ENCODE data around the gene UBE2G2.
"Not testable (repeated sequence)": the region's sequence is repeated elsewhere in the genome, so short reads cannot be mapped to it uniquely, and the experiment has no call there.

UBE2G2 gene

DNA sequence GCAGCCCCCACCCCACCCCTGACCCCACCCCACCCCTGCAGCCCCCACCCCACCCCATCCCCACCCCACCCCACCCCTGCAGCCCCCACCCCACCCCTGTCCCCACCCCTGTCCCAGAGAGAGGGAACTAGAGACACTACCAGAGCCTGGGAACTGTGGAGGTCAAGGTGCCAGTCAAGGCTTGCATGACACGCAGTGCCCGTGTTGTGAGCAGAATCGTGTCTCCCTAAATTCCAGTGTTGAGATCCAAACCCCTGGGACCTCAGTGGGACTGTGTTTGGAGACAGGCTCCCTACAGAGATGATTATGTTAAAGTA is 34.7 kb upstream of the UBE2G2 start:
- no peak overlapping the region for H3K9ac ChIP-seq (ENCODE audit: low read depth in 1 of 2, low read length in 2 of 2)
- no peak overlapping the region for H3K4me3 ChIP-seq (ENCODE audit: low read length in 2 of 2)
- no peaks in the 10 kb centered on the region for H3K36me3 ChIP-seq (ENCODE audit: control insufficient read depth in 2 of 2, insufficient read depth in 2 of 2, low read length in 2 of 2)
- peaks cover 5 to 11% of the 10 kb centered on the region in 2 donors for H3K4me1 ChIP-seq (ENCODE audit: control insufficient read depth in 2 of 2, insufficient read depth in 2 of 2, low read length in 2 of 2)
- H3K9me3 ChIP-seq (ENCODE audit: control insufficient read depth in 2 of 2, low read length in 2 of 2), result no peaks in the 10 kb centered on the region
- H3K27ac ChIP-seq (ENCODE audit: low read depth in 2 of 2, low read length in 2 of 2), result no peak overlapping the region
- no peaks in the 10 kb centered on the region for H3K27me3 ChIP-seq (ENCODE audit: control insufficient read depth in 2 of 2, insufficient read depth in 2 of 2, low read length in 2 of 2)

- Histone ChIP-seq H3K9me3 (ENCODE audit: control insufficient read depth in 2 of 2, low read length in 2 of 2) (no peaks in the 10 kb centered on the region), H3K36me3 (ENCODE audit: control insufficient read depth in 2 of 2, insufficient read depth in 2 of 2, low read length in 2 of 2) (no peaks in the 10 kb centered on the region), H3K4me3 (ENCODE audit: low read length in 2 of 2) (no peak overlapping the region), H3K27ac (ENCODE audit: low read depth in 2 of 2, low read length in 2 of 2) (no peak overlapping the region), H3K27me3 (ENCODE audit: control insufficient read depth in 2 of 2, insufficient read depth in 2 of 2, low read length in 2 of 2) (no peaks in the 10 kb centered on the region), H3K9ac (ENCODE audit: low read depth in 1 of 2, low read length in 2 of 2) (no peak overlapping the region), H3K4me1 (ENCODE audit: control insufficient read depth in 2 of 2, insufficient read depth in 2 of 2, low read length in 2 of 2) (peaks cover 5 to 11% of the 10 kb centered on the region in 2 donors)
Observed at GRCh38 chr21:44835647-44835973, 34.0 kb upstream of the UBE2G2 start.

- Histone ChIP-seq H3K27ac (ENCODE audit: low read depth in 2 of 2, low read length in 2 of 2) (no peak overlapping the region), H3K9me3 (ENCODE audit: control insufficient read depth in 2 of 2, low read length in 2 of 2) (no peaks in the 10 kb centered on the region), H3K27me3 (ENCODE audit: control insufficient read depth in 2 of 2, insufficient read depth in 2 of 2, low read length in 2 of 2) (no peaks in the 10 kb centered on the region), H3K4me1 (ENCODE audit: control insufficient read depth in 2 of 2, insufficient read depth in 2 of 2, low read length in 2 of 2) (peaks cover 5 to 11% of the 10 kb centered on the region in 2 donors), H3K9ac (ENCODE audit: low read depth in 1 of 2, low read length in 2 of 2) (no peak overlapping the region), H3K36me3 (ENCODE audit: control insufficient read depth in 2 of 2, insufficient read depth in 2 of 2, low read length in 2 of 2) (no peaks in the 10 kb centered on the region), H3K4me3 (ENCODE audit: low read length in 2 of 2) (peak overlapping the region in 1 of 2 donors; percentile 7)
Observed at GRCh38 chr21:44834951-44835646, 33.5 kb upstream of the UBE2G2 start.

DNA sequence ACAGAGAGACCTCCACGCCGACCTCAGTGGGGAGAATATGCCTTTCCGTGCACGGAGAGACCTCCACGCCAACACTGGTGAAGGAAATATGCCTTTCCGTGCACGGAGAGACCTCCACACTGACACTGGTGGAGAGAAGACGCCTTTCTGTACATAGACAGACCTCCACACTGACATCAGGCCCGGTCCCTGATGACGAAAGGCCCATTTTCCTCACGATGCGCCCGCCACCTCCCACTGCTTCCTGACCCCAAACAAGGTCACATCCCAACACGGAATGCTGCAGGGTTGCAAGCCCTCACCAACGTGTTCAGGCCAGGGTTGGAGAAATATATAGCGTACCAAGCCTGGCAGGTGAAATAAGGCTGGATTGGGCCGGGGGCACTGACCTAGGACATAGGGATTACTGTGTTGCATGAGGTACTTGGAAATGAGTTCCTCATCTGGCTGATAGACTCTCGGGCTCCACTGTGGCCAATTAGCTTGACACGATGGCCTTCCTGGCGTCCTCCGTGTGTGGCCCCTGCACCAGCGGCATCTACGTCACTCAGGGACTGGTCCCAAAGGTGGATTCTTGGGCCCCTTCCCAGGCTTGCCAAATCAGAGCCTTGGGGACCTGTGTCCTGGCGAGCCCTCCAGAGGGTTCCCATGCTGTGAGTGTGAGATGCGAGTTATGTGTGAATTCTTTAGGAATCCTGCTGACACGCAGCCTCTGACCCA is 32.8 kb upstream of the UBE2G2 start:
- Histone ChIP-seq H3K4me1 (ENCODE audit: control insufficient read depth in 2 of 2, insufficient read depth in 2 of 2, low read length in 2 of 2) (peaks cover 5 to 11% of the 10 kb centered on the region in 2 donors), H3K27me3 (ENCODE audit: control insufficient read depth in 2 of 2, insufficient read depth in 2 of 2, low read length in 2 of 2) (no peaks in the 10 kb centered on the region), H3K9ac (ENCODE audit: low read depth in 1 of 2, low read length in 2 of 2) (no peak overlapping the region), H3K4me3 (ENCODE audit: low read length in 2 of 2) (no peak overlapping the region), H3K36me3 (ENCODE audit: control insufficient read depth in 2 of 2, insufficient read depth in 2 of 2, low read length in 2 of 2) (no peaks in the 10 kb centered on the region), H3K9me3 (ENCODE audit: control insufficient read depth in 2 of 2, low read length in 2 of 2) (no peaks in the 10 kb centered on the region), H3K27ac (ENCODE audit: low read depth in 2 of 2, low read length in 2 of 2) (no peak overlapping the region)

GRCh38 chr21:44833663-44834062 is 32.0 kb upstream of the UBE2G2 start:
- Histone ChIP-seq H3K27me3 (ENCODE audit: control insufficient read depth in 2 of 2, insufficient read depth in 2 of 2, low read length in 2 of 2) (no peaks in the 10 kb centered on the region), H3K27ac (ENCODE audit: low read depth in 2 of 2, low read length in 2 of 2) (no peak overlapping the region), H3K9ac (ENCODE audit: low read depth in 1 of 2, low read length in 2 of 2) (no peak overlapping the region), H3K4me1 (ENCODE audit: control insufficient read depth in 2 of 2, insufficient read depth in 2 of 2, low read length in 2 of 2) (peaks cover 5 to 11% of the 10 kb centered on the region in 2 donors), H3K4me3 (ENCODE audit: low read length in 2 of 2) (no peak overlapping the region), H3K36me3 (ENCODE audit: control insufficient read depth in 2 of 2, insufficient read depth in 2 of 2, low read length in 2 of 2) (no peaks in the 10 kb centered on the region), H3K9me3 (ENCODE audit: control insufficient read depth in 2 of 2, low read length in 2 of 2) (no peaks in the 10 kb centered on the region)

GRCh38 chr21:44832516-44833255 is 31.1 kb upstream of the UBE2G2 start:
- peaks cover 5 to 11% of the 10 kb centered on the region in 2 donors for H3K4me1 ChIP-seq (ENCODE audit: control insufficient read depth in 2 of 2, insufficient read depth in 2 of 2, low read length in 2 of 2)
- not testable (repeated sequence) for H3K27ac ChIP-seq (ENCODE audit: low read depth in 2 of 2, low read length in 2 of 2); H3K9ac ChIP-seq (ENCODE audit: low read depth in 1 of 2, low read length in 2 of 2); H3K9me3 ChIP-seq (ENCODE audit: control insufficient read depth in 2 of 2, low read length in 2 of 2); H3K36me3 ChIP-seq (ENCODE audit: control insufficient read depth in 2 of 2, insufficient read depth in 2 of 2, low read length in 2 of 2); H3K27me3 ChIP-seq (ENCODE audit: control insufficient read depth in 2 of 2, insufficient read depth in 2 of 2, low read length in 2 of 2); H3K4me3 ChIP-seq (ENCODE audit: low read length in 2 of 2)

DNA sequence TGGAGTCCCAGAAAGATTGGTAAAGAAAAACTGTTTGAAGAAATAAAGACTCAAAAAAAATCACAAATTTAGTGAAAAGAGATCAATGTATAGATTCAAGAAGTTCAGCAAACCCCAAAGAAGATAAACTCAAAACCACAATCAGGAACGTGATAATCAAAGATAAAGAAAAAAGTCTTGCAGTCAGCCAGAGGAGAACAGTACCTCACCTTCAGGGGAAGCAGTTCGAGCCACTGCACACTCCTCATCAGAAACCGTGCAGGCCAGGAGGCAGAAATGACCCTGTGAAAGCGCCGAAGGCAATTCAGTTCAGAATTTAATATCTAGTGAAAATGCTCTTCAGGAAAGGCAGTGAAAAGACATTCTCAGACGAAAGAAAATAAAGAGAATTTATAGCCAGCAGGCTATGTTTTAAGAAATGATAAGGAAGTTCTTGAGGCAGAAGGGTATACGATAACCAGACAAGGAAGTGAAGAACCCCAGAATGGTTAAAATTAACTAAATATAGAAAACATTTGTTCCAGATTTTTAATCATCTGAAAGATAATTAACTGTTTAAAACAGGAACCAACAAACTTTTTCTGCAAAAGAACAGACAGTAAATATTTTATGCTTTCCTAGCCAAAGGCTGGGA is 29.7 kb upstream of the UBE2G2 start:
- H3K4me1 ChIP-seq (ENCODE audit: control insufficient read depth in 2 of 2, insufficient read depth in 2 of 2, low read length in 2 of 2), result peaks cover 0 to 6% of the 10 kb centered on the region in 2 donors
- H3K9ac ChIP-seq (ENCODE audit: low read depth in 1 of 2, low read length in 2 of 2), result no peak overlapping the region
- no peaks in the 10 kb centered on the region for H3K36me3 ChIP-seq (ENCODE audit: control insufficient read depth in 2 of 2, insufficient read depth in 2 of 2, low read length in 2 of 2)
- H3K27me3 ChIP-seq (ENCODE audit: control insufficient read depth in 2 of 2, insufficient read depth in 2 of 2, low read length in 2 of 2), result no peaks in the 10 kb centered on the region
- no peak overlapping the region for H3K27ac ChIP-seq (ENCODE audit: low read depth in 2 of 2, low read length in 2 of 2)
- no peaks in the 10 kb centered on the region for H3K9me3 ChIP-seq (ENCODE audit: control insufficient read depth in 2 of 2, low read length in 2 of 2)
- H3K4me3 ChIP-seq (ENCODE audit: low read length in 2 of 2), result no peak overlapping the region

GRCh38 chr21:44829507-44830092 is 28.0 kb upstream of the UBE2G2 start:
- Histone ChIP-seq H3K27me3 (ENCODE audit: control insufficient read depth in 2 of 2, insufficient read depth in 2 of 2, low read length in 2 of 2) (no peaks in the 10 kb centered on the region), H3K27ac (ENCODE audit: low read depth in 2 of 2, low read length in 2 of 2) (no peak overlapping the region), H3K9me3 (ENCODE audit: control insufficient read depth in 2 of 2, low read length in 2 of 2) (no peaks in the 10 kb centered on the region)

DNA sequence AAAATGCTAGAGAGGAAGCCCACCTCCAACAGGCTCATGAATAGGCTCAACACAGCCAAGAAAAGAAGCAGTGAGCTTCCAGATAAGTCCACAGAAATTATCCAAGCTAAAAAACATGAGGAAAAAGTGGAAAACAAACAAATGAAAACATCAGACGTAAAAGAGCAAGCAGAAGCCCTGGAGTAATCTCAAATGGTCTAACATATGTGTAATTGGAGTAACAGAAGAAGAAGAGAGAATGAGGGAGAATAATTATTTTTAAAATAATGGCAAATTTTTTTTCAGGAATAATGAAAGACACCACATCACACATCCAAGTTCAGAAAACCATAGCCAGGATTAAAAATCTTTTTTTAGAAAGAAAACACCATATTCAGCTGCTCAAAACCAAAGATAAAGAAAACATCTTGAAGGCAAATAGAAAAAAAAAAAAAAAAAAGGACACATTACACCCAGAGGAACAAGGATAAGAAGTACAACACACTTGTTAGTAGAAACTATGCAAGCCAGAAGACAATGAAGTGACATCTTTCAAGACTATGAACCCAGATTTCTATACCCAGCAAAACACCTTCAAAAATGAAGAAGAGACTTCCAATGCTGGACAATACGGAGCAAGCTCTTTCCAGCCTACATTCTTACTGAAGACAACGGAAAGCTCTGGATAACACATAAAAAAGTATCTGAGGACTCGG is 26.9 kb upstream of the UBE2G2 start:
- Histone ChIP-seq H3K4me3 (ENCODE audit: low read length in 2 of 2) (no peak overlapping the region), H3K4me1 (ENCODE audit: control insufficient read depth in 2 of 2, insufficient read depth in 2 of 2, low read length in 2 of 2) (no peaks in the 10 kb centered on the region), H3K36me3 (ENCODE audit: control insufficient read depth in 2 of 2, insufficient read depth in 2 of 2, low read length in 2 of 2) (no peaks in the 10 kb centered on the region), H3K9me3 (ENCODE audit: control insufficient read depth in 2 of 2, low read length in 2 of 2) (peaks cover 0 to 2% of the 10 kb centered on the region in 2 donors), H3K27ac (ENCODE audit: low read depth in 2 of 2, low read length in 2 of 2) (no peak overlapping the region), H3K27me3 (ENCODE audit: control insufficient read depth in 2 of 2, insufficient read depth in 2 of 2, low read length in 2 of 2) (no peaks in the 10 kb centered on the region), H3K9ac (ENCODE audit: low read depth in 1 of 2, low read length in 2 of 2) (no peak overlapping the region)

More at GRCh38 chr21:44829507-44830092, 28.0 kb upstream of the UBE2G2 start:
- no peak overlapping the region for H3K9ac ChIP-seq (ENCODE audit: low read depth in 1 of 2, low read length in 2 of 2)
- H3K36me3 ChIP-seq (ENCODE audit: control insufficient read depth in 2 of 2, insufficient read depth in 2 of 2, low read length in 2 of 2), result no peaks in the 10 kb centered on the region
- no peaks in the 10 kb centered on the region for H3K4me1 ChIP-seq (ENCODE audit: control insufficient read depth in 2 of 2, insufficient read depth in 2 of 2, low read length in 2 of 2)
- no peak overlapping the region for H3K4me3 ChIP-seq (ENCODE audit: low read length in 2 of 2)

All from mucosa of rectum (tissue), 2 donors.